CD4-positive, alpha-beta T cell (primary cell): Measurements from ENCODE around the gene TST. TPM values are rescaled to one million over a fixed set of nuclear protein-coding genes. Genes with fewer than 3 reads are reported as not detected.

ENCODE experiments used
- ATAC-seq: fragments of 200-7000 bp; cut with Tn5 transposase; one replicate; pipeline ENCODE4 v1.10.0; 2022; ENCODE audit warnings: mild to moderate bottlenecking; ENCODE audit not compliant: poor library complexity
- CTCF ChIA-PET: fragments of 350-600 bp; sonication (Branson Sonifier 250); formaldehyde crosslinking; loops from one replicate; lab custom pipeline; 2021; ENCODE audit warnings: antibody characterized with exemption, inconsistent platforms; lab: Charles Lee
- POLR2A ChIA-PET: fragments of 350-600 bp; sonication (Branson Sonifier 250); formaldehyde crosslinking; loops from one replicate; lab custom pipeline; 2021; ENCODE audit warnings: antibody characterized with exemption, inconsistent platforms; lab: Charles Lee
- DNase-seq, 14 experiments: peaks; one replicate each; pipeline ENCODE4 v3.0.0-alpha.2; 2013 to 2020; ENCODE audit warnings: mixed read lengths in 2 of 14
- H3K27ac ChIP-seq, 2 donors: one replicate each; pipeline versions ENCODE4 v1.5.1 to v1.7.0; 2013; ENCODE audit warnings: low read length in 2 of 2, low read depth in 1 of 2, mild to moderate bottlenecking in 1 of 2
- H3K27me3 ChIP-seq, 2 experiments: 1 replicate in 1 of 2; 2 replicates in 1 of 2; pipeline versions ENCODE4 v1.6.1 to v1.7.0; 2013; ENCODE audit warnings: low read length in 2 of 2, control low read depth in 1 of 2, mild to moderate bottlenecking in 1 of 2, moderate library complexity in 1 of 2; ENCODE audit not compliant: insufficient read depth in 2 of 2, control insufficient read depth in 1 of 2
- H3K36me3 ChIP-seq: one replicate; pipeline ENCODE4 v1.6.1; 2013; ENCODE audit warnings: low read length, control low read depth; ENCODE audit not compliant: insufficient read depth
- H3K4me1 ChIP-seq: one replicate; pipeline ENCODE4 v1.6.1; 2013; ENCODE audit warnings: low read length, control low read depth; ENCODE audit not compliant: insufficient read depth
- H3K4me3 ChIP-seq: one replicate; pipeline ENCODE4 v1.5.1; 2013; ENCODE audit warnings: mild to moderate bottlenecking, low read length, moderate library complexity
- H3K9me3 ChIP-seq, 2 experiments: 1 replicate in 1 of 2; 2 replicates in 1 of 2; pipeline versions ENCODE4 v1.6.1 to v1.7.0; 2013; ENCODE audit warnings: low read length in 2 of 2, mild to moderate bottlenecking in 2 of 2, control low read depth in 1 of 2, moderate library complexity in 1 of 2; ENCODE audit not compliant: control insufficient read depth in 1 of 2, insufficient read depth in 1 of 2
- H3K27ac Mint-ChIP-seq: one replicate; pipeline ENCODE4 v1.8.0; 2020; ENCODE audit warnings: mixed read lengths
- H3K27me3 Mint-ChIP-seq: one replicate; pipeline ENCODE4 v1.8.0; 2021; ENCODE audit warnings: mixed read lengths
- H3K36me3 Mint-ChIP-seq: one replicate; pipeline ENCODE4 v1.8.0; 2021; ENCODE audit warnings: low read depth, mixed read lengths
- H3K4me1 Mint-ChIP-seq: one replicate; pipeline ENCODE4 v1.8.0; 2021; ENCODE audit warnings: low read depth, mixed read lengths
- H3K4me3 Mint-ChIP-seq: one replicate; pipeline ENCODE4 v1.8.0; 2020; ENCODE audit warnings: mild to moderate bottlenecking, mixed read lengths
- H3K9me3 Mint-ChIP-seq: one replicate; pipeline ENCODE4 v1.8.0; 2020; ENCODE audit warnings: mixed read lengths
- CTCF ChIP-seq: fragments of 200-600 bp; IDR thresholded peaks from one replicate; pipeline ENCODE4 v1.8.0; 2022; ENCODE audit warnings: antibody characterized with exemption, mild to moderate bottlenecking
- intact Hi-C, 2 experiments: fragments of 100-400 bp; cut with DNase I in 1 of 2; cut with micrococcal nuclease in 1 of 2; formaldehyde crosslinking; loops; one replicate each; pipeline versions ENCODE4 v1.15.1 to v1.9.0; 2023 to 2025; cut with DNase I, micrococcal nuclease
- total RNA-seq, 174 experiments: library from RNA in 2 of 174; stranded (reverse) in 2 of 174; gene quantifications; one replicate each; pipeline ENCODE4 v1.2.3 and lab custom pipeline; 2021 to 2026

The TST gene
- total RNA-seq, 2 experiments from 2014 or later, result not detected

- no peaks in the 10 kb centered on the region for H3K36me3 ChIP-seq
- Mint-ChIP-seq H3K9me3 (no peaks in the 10 kb centered on the region), H3K36me3 (no peaks in the 10 kb centered on the region), H3K27me3 (peaks cover 13% of the 10 kb centered on the region), H3K27ac (no peak overlapping the region), H3K4me1 (no peaks in the 10 kb centered on the region), H3K4me3 (no peak overlapping the region)
- ChIA-PET POLR2A (no interaction called here), CTCF (no interaction called here)
- intact Hi-C loops, result no loop called here
- no peak for TF ChIP-seq CTCF
- no peak for ATAC-seq
- no peaks in the 10 kb centered on the region for H3K4me1 ChIP-seq
- no peaks in the 10 kb centered on the region for H3K27me3 ChIP-seq
- H3K27ac ChIP-seq, result no peak overlapping the region
- no peak overlapping the region for H3K4me3 ChIP-seq
- no peak for DNase-seq
- H3K9me3 ChIP-seq, result no peaks in the 10 kb centered on the region
Measured at GRCh38 chr22:36999463-36999862, 19.8 kb downstream of the TST start.

- H3K27ac ChIP-seq, result no peak overlapping the region
- Mint-ChIP-seq H3K36me3 (no peaks in the 10 kb centered on the region), H3K27ac (no peak overlapping the region), H3K4me1 (no peaks in the 10 kb centered on the region), H3K27me3 (peaks cover 11% of the 10 kb centered on the region), H3K4me3 (no peak overlapping the region), H3K9me3 (no peaks in the 10 kb centered on the region)
- no peaks in the 10 kb centered on the region for H3K4me1 ChIP-seq
- no peaks in the 10 kb centered on the region for H3K9me3 ChIP-seq
- no peak for ATAC-seq
- H3K27me3 ChIP-seq, result no peaks in the 10 kb centered on the region
- no peak for TF ChIP-seq CTCF
- ChIA-PET CTCF (no interaction called here), POLR2A (no interaction called here)
- no peaks in the 10 kb centered on the region for H3K36me3 ChIP-seq
- no peak overlapping the region for H3K4me3 ChIP-seq
- intact Hi-C loops, result no loop called here
- no peak for DNase-seq
Measured at GRCh38 chr22:36998620-36999351, 20.5 kb downstream of the TST start.

GRCh38 chr22:36997746-36998145 is 21.5 kb downstream of the TST start:
- Mint-ChIP-seq H3K27me3 (peaks cover 11% of the 10 kb centered on the region), H3K4me3 (no peak overlapping the region), H3K36me3 (no peaks in the 10 kb centered on the region), H3K9me3 (no peaks in the 10 kb centered on the region), H3K4me1 (no peaks in the 10 kb centered on the region), H3K27ac (no peak overlapping the region)
- ATAC-seq (no peak), DNase-seq (no peak)
- Histone ChIP-seq H3K36me3 (no peaks in the 10 kb centered on the region), H3K4me3 (no peak overlapping the region), H3K27ac (no peak overlapping the region), H3K27me3 (no peaks in the 10 kb centered on the region), H3K9me3 (no peaks in the 10 kb centered on the region), H3K4me1 (no peaks in the 10 kb centered on the region)
- POLR2A ChIA-PET, result no interaction called here
- intact Hi-C loops, result no loop called here
- CTCF ChIA-PET, result no interaction called here
- no peak for TF ChIP-seq CTCF
